PC-3 (cell line): ENCODE data around the gene CORIN. TPM values are rescaled to one million over a fixed set of nuclear protein-coding genes. Genes with fewer than 3 reads are reported as not detected.

Experiments used
- ATAC-seq: fragments of 200-7000 bp; cut with Tn5 transposase; 2 replicates; pipeline ENCODE4 v1.9.1; 2020; ENCODE audit warnings: mild to moderate bottlenecking, moderate library complexity
- BruUV-seq: library from RNA; stranded (reverse); fragments of 400-500 nt; replicated peaks from 2 replicates; lab custom pipeline; 2021; lab: Mats Ljungman, UMichigan
- CTCF ChIA-PET: fragments of 300-600 bp; sonication (Branson Sonifier 250); formaldehyde crosslinking; loops from one replicate; lab custom pipeline; 2022; ENCODE audit warnings: antibody characterized with exemption; lab: Charles Lee
- POLR2A ChIA-PET: fragments of 300-600 bp; sonication (Branson Sonifier 250); formaldehyde crosslinking; loops from one replicate; lab custom pipeline; 2022; ENCODE audit warnings: antibody characterized with exemption; ENCODE audit not compliant: unreplicated experiment; lab: Charles Lee
- DNase-seq: peaks from one replicate; pipeline ENCODE4 v3.0.0-alpha.2; 2015
- H2AFZ ChIP-seq: fragments of 300-600 bp; sonication (generic); 2 replicates; pipeline ENCODE4 v1.6.0; 2016; ENCODE audit warnings: antibody characterized with exemption, low read length
- H3F3A ChIP-seq: fragments of 300-600 bp; sonication (generic); one replicate; pipeline ENCODE4 v1.6.0; 2017; ENCODE audit warnings: antibody characterized with exemption, low read length, control low read depth, mild to moderate bottlenecking; ENCODE audit not compliant: unreplicated experiment
- H3K27ac ChIP-seq: fragments of 300-600 bp; sonication (generic); 2 replicates; pipeline ENCODE4 v1.5.1; 2016; ENCODE audit warnings: mild to moderate bottlenecking, low read length
- H3K27me3 ChIP-seq: fragments of 300-600 bp; sonication (generic); 2 replicates; pipeline ENCODE4 v1.6.1; 2016; ENCODE audit warnings: low read length, mixed read lengths
- H3K36me3 ChIP-seq: fragments of 300-600 bp; sonication (generic); 2 replicates; pipeline ENCODE4 v1.6.1; 2016; ENCODE audit warnings: low read depth, mixed run types, low read length, mixed read lengths
- H3K4me1 ChIP-seq: fragments of 300-600 bp; sonication (generic); 2 replicates; pipeline ENCODE4 v1.5.1; 2016; ENCODE audit warnings: low read length; ENCODE audit not compliant: insufficient read depth
- H3K4me2 ChIP-seq: fragments of 300-600 bp; sonication (generic); 2 replicates; pipeline ENCODE4 v1.6.0; 2016; ENCODE audit warnings: low read length
- H3K4me3 ChIP-seq: fragments of 300-600 bp; sonication (generic); 2 replicates; pipeline ENCODE4 v1.5.1; 2016; ENCODE audit warnings: mild to moderate bottlenecking, low read length, mixed read lengths
- H3K79me2 ChIP-seq: fragments of 300-600 bp; sonication (generic); 2 replicates; pipeline ENCODE4 v1.6.1; 2017; ENCODE audit warnings: low read length, mixed read lengths
- H3K9ac ChIP-seq: fragments of 300-600 bp; sonication (generic); 2 replicates; pipeline ENCODE4 v1.6.0; 2016; ENCODE audit warnings: mild to moderate bottlenecking, low read length
- H3K9me2 ChIP-seq: fragments of 300-600 bp; sonication (generic); replicated peaks from 2 replicates; pipeline ENCODE4 v1.6.1; 2016; ENCODE audit warnings: mixed run types, low read length, mixed read lengths
- H3K9me3 ChIP-seq: fragments of 300-600 bp; sonication (generic); 2 replicates; pipeline ENCODE4 v1.6.1; 2016; ENCODE audit warnings: low read length, mixed read lengths
- H4K20me1 ChIP-seq: fragments of 300-600 bp; sonication (generic); 2 replicates; pipeline ENCODE4 v1.6.1; 2016; ENCODE audit warnings: low read length, mixed read lengths
- CTCF ChIP-seq: fragments of 300-600 bp; sonication (generic); conservative IDR thresholded peaks from 2 replicates; pipeline ENCODE4 v1.5.1; 2017; ENCODE audit warnings: antibody characterized with exemption, low read depth, mild to moderate bottlenecking, low read length
- EZH2 ChIP-seq: fragments of 300-600 bp; sonication (generic); IDR thresholded peaks from one replicate; pipeline ENCODE4 v1.6.1; 2017; ENCODE audit warnings: antibody characterized with exemption, mild to moderate bottlenecking, low read length; ENCODE audit not compliant: unreplicated experiment
- EZH2phosphoT487 ChIP-seq: fragments of 300-600 bp; sonication (generic); IDR thresholded peaks from 2 replicates; pipeline ENCODE4 v1.6.1; 2018; ENCODE audit warnings: mild to moderate bottlenecking, antibody characterized with exemption, low read length, borderline replicate concordance
- intact Hi-C: fragments of 100-400 bp; cut with micrococcal nuclease; formaldehyde crosslinking; loops from 2 replicates; pipeline ENCODE4 v1.9.0; 2023
- total RNA-seq: library from RNA; depleted of rRNA; stranded (reverse); fragments of >200 nt; gene quantifications from 2 replicates; pipeline ENCODE4 v1.2.3, GENCODE V29; 2014

CORIN gene
- total RNA-seq, 1 experiment from 2014 or later = not detected

- POLR2A ChIA-PET = no interaction called here
- intact Hi-C loops = no loop called here
- Histone ChIP-seq H4K20me1 (no peaks in the 10 kb centered on the region), H3K27ac (no peak overlapping the region), H3K79me2 (no peaks in the 10 kb centered on the region), H3K36me3 (no peaks in the 10 kb centered on the region), H3K27me3 (peaks cover 55% of the 10 kb centered on the region), H3K9ac (no peak overlapping the region), H2AFZ (no peak overlapping the region), H3K4me1 (no peaks in the 10 kb centered on the region), H3K9me2 (no peaks in the 10 kb centered on the region), H3F3A (no peaks in the 10 kb centered on the region), H3K4me3 (no peak overlapping the region), H3K9me3 (no peaks in the 10 kb centered on the region), H3K4me2 (no peak overlapping the region)
- CTCF ChIA-PET = no interaction called here
- ATAC-seq (no peak), DNase-seq (no peak)
- TF ChIP-seq EZH2 (no peak), CTCF (no peak), EZH2phosphoT487 (no peak)
- no TSS peak for BruUV-seq
These were observed 115.8 kb downstream of the CORIN start for GRCh38 chr4:47721892-47722575.

GRCh38 chr4:47721485-47721884 lies 116.4 kb downstream of the CORIN start:
- Histone ChIP-seq H3K27me3 (peaks cover 55% of the 10 kb centered on the region), H3K9me2 (no peaks in the 10 kb centered on the region), H3F3A (no peaks in the 10 kb centered on the region), H3K9me3 (no peaks in the 10 kb centered on the region), H3K4me3 (no peak overlapping the region), H3K4me1 (no peaks in the 10 kb centered on the region), H3K9ac (no peak overlapping the region), H3K27ac (no peak overlapping the region), H3K4me2 (no peak overlapping the region), H4K20me1 (no peaks in the 10 kb centered on the region), H2AFZ (no peak overlapping the region), H3K36me3 (no peaks in the 10 kb centered on the region), H3K79me2 (no peaks in the 10 kb centered on the region)
- TF ChIP-seq EZH2phosphoT487 = no peak
- no peak for TF ChIP-seq CTCF
- no peak for TF ChIP-seq EZH2
- BruUV-seq = no TSS peak
- ChIA-PET POLR2A (no interaction called here), CTCF (no interaction called here)
- intact Hi-C loops = no loop called here
- ATAC-seq (no peak), DNase-seq (no peak)

- no peak for ATAC-seq
- H3K9me3 ChIP-seq = no peaks in the 10 kb centered on the region
- H3K9ac ChIP-seq = no peak overlapping the region
- no peaks in the 10 kb centered on the region for H4K20me1 ChIP-seq
- no peak for TF ChIP-seq EZH2phosphoT487
- TF ChIP-seq CTCF = no peak
- TF ChIP-seq EZH2 = no peak
- no peak overlapping the region for H2AFZ ChIP-seq
- H3K79me2 ChIP-seq = no peaks in the 10 kb centered on the region
- ChIA-PET POLR2A (no interaction called here), CTCF (no interaction called here)
- intact Hi-C loops = no loop called here
- H3K27ac ChIP-seq = no peak overlapping the region
- no peak overlapping the region for H3K4me3 ChIP-seq
- no peak for DNase-seq
- H3F3A ChIP-seq = no peaks in the 10 kb centered on the region
- H3K4me2 ChIP-seq = no peak overlapping the region
- BruUV-seq = no TSS peak
- H3K36me3 ChIP-seq = no peaks in the 10 kb centered on the region
- H3K27me3 ChIP-seq = peaks cover 49% of the 10 kb centered on the region
- H3K4me1 ChIP-seq = peaks cover 4% of the 10 kb centered on the region; the same call in 1 of the 2 replicates
- H3K9me2 ChIP-seq = no peaks in the 10 kb centered on the region
These were observed 117.1 kb downstream of the CORIN start for GRCh38 chr4:47720787-47721186.
